Measurements from ENCODE around the gene TBXAS1.

DNA sequence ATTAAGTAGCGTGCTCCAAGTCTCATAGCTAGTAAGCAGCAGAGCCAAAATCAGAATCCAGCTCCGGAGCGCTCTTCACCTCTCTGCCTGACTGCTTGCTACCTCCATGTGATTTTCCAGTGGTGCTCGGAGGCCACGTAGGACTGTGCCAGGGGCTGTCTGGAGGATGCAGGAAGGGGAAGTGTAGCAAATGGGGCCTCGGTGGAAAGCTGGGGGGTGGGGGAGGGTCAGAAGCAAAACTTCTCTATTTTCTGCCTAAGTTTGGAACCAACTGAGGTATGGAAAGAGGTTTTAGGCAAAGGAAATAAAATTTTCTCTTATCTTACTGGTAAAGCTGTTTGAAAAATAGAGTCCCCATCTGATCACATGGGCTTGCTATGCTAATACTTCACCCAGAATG is 108.7 kb downstream of the TBXAS1 start:
- TF ChIP-seq, protein P1, sequence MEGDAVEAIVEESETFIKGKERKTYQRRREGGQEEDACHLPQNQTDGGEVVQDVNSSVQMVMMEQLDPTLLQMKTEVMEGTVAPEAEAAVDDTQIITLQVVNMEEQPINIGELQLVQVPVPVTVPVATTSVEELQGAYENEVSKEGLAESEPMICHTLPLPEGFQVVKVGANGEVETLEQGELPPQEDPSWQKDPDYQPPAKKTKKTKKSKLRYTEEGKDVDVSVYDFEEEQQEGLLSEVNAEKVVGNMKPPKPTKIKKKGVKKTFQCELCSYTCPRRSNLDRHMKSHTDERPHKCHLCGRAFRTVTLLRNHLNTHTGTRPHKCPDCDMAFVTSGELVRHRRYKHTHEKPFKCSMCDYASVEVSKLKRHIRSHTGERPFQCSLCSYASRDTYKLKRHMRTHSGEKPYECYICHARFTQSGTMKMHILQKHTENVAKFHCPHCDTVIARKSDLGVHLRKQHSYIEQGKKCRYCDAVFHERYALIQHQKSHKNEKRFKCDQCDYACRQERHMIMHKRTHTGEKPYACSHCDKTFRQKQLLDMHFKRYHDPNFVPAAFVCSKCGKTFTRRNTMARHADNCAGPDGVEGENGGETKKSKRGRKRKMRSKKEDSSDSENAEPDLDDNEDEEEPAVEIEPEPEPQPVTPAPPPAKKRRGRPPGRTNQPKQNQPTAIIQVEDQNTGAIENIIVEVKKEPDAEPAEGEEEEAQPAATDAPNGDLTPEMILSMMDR (conservative IDR thresholded peaks at IDR 0.05): no peak
- TF ChIP-seq EZH2 (IDR thresholded peaks at IDR 0.05; ENCODE audit: low read depth): no peak
